NCI-H526 treated with DMSO at 0.1 percent for 48 hours (cell line): ENCODE data around the gene OTOF.

ENCODE experiments used
- DNase-seq: peaks from one replicate; lab custom pipeline; 2025; lab: John Stamatoyannopoulos, UW

Gene OTOF

DNA sequence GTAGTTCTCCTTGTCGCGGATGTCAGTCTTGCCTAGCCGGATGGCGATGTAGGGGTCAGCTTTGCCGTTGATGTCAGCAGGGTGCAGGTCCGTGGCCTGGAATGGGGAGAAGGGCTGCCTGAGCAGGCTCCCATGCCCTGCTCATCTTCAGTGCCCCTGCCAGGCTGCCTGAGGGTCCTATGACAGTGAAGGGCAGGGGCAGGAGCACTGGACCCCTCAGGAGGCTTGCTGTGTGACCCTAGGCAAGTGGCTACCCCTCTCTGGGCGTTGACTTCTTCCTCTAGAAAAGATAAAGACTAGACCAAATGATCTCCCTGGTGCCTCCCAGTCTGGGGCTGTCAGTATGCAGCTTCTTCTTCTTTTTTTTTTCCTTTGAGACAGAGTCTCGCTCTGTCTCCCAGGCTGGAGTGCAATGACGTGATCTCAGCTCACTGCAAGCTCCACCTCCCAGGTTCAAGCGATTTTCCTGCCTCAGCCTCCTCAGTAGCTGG is 11.9 kb downstream of the OTOF start:
- DNase-seq = no peak

DNA sequence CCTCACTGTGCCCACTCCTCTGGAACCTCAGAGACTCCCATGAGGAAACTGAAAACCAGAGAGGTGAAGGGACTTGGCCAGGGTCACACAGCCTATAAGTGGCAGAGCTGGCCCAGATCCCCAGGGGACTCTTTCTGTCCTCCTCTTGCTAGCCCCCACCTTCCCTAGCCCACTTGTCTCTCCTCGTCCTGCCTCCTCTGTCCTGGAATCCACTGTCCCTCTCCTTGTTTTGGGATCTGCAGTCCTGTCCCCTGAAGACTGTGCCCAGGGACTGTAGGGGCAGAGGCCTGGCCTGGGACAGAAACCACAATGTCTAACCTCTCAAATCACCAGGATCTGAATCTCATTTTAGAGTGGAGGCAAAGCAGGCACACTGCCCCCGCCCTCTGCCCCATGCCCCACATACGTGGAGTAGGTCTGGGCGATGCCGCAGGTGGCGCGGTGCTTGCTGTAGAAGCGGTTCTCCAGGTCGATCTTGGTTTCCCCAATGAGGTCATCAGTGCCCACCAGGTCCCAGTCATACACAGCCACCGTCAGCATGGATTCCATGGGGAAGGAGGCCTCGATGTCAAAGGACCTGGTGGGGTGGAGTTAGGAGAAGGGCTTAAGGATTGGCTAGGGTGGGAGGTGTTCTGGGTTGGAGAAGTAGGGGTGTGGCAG is 12.5 kb downstream of the OTOF start:
- DNase-seq = no peak

DNA sequence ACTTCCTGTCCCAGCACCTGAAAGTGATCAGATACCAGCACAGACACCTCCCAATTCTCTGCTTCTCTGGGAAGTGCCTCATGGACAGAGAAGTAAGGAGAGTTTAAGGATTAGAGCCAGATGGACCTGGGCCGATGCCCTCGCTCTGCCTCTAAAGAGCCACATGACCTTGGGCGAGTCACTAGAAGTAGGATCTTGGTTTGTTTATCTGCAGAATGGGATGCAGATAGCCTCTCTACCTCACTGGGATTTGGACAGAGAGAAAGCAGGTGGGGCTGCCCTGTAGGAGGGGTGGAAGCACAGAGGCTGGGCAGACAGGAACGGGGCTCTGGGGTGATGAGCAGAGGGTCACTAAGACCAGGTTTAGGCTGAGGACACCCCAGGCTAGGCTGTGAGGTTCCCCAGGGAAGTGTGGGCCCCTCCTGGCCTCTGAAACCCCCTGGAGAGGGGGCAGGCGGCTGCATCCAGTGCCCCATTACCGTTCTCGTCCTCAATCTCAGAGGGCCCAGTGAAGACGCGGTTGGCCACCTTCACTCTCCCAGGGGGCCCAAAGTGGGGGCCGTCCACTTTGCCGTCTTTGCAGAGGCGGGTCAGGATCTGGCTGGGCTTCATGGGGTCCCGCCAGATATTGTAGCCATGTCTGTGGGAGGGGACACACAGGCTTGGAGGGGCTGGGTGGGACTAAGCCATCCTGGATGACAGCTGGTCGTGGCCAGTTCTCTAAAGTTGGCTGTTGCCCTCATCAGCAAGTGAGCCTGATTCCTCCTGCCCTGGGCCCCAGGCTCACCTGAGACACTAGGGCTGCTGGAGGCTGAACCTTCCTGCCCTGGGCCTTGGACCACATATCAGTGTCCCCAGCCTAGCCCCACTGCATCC is 13.3 kb downstream of the OTOF start:
- DNase-seq = no peak

DNA sequence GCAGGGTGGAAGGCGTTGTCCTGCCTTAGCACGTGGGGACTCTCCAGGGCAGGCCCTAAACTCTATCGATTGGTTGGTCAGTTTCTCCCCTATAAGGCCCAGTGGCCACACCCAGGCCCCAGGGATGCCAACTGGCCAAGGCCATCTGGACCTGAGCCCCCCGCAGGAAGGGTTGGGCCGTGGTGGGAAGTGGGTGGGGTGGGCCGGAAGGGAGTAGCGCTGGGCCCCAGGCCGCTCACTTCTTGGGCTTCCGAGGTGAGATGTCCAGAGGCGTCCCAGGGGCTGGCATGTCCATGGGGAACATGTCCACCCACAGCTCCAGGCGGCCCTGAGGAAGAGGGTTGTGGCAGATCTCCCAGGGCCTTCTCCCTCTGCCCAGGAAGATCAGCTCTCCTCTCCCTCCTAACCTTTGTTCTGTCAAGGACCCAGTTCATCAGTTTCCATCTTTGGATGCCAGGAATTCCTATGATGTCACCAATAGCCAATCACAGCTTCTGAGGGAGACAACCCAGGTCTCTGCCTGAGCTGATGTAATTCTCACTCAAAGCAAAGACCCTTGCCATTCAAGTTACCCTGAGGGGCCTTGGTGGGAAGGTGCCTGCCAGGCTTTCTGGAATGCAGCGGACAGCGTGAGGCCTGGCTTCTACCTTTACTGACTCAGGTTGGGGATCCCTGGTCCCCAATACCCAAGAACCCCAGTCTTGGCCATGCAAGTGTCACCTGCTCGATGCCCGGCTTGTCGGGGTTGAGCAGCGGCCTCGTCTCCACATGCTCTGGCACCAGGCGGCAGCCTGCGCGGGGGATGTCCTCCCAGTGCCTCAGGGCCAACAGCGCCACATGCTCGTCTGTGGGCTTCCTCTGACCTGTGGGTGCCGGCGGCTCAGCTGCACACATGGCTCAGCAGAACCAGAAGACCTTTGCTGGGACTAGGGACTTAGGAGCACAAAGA is 14.4 kb downstream of the OTOF start:
- DNase-seq = no peak

DNA sequence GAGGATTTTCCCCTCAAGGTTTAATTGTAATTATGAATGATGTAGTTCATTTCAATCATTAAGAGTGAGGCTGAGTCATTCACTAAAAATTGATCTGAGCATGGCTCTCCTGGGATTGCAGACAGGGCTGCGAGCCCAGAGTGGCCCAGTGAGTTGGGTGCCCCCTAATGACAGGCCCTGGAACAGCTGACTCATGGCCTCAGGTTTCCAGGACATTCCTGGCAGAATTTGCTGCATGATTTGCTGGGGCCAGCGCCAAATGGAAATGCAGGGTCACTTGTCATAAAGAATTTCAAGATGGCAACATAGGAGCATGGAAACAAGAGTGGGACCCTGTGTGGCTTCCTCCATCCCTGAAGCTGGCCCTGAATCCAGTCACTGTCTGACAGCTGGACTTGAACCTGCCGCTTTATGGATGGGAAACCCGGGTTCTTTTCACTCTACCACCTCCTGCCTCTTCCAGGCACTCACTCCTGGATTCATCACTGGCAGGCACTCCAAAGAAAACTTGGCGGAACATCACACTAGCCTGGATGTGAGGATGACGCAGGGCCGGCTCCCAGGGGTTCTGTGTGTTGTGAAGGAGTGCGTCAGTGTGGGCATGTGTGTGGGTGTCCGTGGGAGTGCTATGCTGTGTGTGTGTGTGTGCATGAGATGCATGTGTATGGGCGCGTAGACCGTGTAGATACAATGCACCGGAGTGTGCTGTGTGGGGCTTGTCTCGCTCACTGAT is 15.2 kb downstream of the OTOF start:
- DNase-seq = no peak

DNA sequence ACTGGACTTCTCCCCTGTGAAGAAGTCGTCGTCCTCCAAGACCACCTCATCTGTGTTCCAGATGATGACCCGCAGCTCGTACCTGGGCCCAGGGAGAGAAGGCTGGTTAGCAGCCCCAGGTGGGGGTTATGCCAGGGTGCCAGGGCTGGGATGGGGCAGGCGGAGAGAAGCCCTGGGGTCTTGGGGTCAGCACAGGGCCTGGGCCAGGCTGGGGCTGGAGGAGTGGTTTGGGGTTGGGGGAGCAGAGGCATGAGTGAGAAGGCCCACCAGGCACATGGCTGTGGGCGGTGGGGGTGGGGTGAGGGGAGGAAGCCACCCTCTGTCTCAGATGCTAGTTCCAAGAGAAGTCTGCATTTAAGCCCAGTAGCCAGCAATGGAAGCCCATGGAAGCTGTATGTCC is 15.8 kb downstream of the OTOF start:
- DNase-seq = no peak

DNA sequence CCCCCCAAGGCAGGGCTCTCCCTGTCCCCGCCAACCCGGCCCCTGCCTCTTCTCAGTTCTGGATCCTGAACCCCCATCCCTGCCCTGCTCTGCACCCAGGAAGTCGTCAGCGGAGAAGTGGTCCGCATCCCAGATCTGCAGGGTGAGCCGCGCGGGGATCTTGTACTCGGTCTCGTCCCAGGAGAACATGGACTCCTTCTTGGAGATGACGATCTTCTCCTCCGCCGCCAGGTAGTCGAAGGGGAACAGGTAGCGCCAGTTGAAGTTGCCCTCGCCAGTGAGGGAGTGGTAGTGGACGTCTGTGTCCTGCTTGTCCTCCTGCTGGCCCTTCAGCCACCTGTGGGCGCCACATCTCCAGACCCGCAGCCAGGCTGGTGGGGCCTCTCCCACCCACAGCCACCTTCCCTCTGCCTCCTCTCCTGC is 16.3 kb downstream of the OTOF start:
- no peak for DNase-seq

DNA sequence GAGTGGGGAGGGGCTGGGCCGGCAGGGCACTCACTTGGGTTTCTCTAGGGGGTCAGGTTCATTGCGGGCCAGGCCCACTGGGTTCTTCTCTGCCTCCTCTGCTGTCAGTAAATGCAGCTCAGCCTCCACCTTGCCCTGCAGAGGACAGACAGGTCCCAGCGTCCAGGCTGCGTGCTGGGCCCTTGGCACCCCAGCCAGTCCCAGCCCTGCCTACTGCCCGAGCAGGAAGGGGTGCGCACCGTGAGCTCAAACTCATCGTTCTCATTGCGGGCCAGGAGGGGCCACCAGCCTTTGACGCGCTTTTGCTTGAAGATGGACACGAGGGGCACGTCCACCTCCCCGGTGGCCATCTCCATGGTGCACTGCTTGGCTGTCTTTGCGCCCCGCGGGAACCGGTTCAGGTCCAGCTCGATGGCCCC is 17.3 kb downstream of the OTOF start:
- no peak for DNase-seq

DNA sequence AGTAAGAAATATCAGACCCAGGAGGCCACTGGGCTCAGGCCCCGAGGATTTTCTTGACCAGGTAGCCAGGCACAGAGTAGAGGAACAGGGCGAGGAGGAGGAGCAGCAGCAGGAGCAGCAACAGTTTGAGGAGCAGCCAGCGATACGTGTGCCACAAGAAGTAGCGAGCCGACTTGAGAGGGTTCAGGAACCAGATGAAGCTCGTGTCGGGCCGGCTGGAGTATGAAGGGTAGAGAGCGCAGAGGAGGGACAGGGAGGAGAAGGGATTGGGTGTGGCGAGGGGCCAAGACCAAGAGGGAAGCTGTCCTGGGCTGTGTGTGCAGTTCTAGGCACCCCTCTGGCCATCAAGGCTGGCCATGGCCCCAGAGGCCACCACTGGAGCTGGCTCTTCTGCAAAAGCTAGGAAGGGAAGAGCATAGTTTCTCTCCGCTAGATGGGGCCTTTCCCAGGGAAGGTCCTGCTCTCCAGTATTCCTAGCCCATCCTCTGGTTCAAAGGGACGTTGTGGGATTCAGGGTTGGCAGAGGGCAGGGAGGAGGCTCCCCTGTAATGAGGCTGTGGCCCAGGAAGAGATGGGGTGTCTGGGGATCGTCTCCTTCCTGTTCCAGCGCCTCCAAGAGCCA is 17.8 kb downstream of the OTOF start:
- no peak for DNase-seq

DNA sequence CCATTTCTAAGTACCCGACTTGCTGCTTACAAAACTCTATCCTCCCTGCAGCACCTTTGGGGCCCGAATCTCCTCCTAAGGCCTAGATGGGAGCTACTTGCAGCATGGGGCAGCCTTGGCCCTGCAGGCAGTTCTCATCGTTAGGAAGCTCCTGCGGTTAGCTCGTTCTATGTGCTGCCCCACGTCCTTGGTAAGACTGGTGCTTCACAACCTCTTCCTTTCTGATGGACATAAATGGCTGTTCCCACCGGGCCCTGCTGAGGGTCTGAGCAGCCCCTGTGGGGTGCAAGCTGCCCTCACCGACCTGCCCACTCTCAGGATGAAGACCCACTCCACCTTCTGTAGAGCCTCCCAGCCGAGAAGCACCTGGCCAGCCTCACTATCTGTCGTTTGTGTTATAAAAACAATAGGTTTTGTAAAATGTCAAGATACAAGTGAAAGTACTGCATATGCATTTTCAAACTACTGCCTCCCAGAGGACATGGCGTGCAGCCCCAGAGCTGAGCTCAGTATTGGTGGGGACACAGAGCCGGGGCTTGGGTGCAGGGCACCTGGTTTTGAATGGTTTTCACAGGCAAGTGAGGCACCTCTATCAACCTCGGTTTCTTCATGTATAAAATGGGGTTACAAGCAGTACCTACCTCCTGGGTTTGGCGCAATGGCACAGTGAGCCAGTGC is 19.4 kb downstream of the OTOF start:
- DNase-seq = no peak

DNA sequence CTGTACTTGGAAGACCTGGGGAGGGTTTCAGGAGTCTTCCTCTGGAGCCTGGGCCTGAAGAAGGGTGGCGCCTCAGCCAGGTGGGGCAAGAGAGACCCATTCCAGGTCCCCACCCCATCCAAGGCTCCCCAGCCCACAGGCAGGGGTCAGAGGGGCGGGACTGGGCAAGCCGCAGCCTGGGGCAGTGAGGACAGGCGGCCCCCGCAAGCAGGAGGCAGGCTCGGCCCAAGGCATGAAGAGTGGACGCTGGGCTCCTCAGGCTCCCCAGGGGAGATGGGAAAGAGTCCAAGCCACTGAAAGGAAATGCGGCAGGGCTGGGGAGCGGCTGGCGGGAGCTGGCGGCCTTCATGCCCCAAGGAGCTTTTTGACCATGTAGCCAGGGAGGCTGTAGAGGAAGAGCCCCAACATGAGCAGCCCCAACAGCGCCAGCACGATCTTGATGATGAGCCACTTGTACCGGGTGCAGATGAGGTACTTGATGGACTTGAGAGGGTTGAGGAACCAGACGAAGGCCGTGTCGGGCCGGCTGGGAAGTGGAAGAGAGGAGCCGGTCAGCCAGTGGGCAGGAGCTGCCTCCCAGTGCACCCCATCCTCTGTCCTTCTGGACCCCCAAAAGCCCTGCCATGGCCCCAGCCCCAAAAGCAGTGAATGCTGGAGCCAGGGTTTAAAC is 20.1 kb downstream of the OTOF start:
- DNase-seq = no peak

DNA sequence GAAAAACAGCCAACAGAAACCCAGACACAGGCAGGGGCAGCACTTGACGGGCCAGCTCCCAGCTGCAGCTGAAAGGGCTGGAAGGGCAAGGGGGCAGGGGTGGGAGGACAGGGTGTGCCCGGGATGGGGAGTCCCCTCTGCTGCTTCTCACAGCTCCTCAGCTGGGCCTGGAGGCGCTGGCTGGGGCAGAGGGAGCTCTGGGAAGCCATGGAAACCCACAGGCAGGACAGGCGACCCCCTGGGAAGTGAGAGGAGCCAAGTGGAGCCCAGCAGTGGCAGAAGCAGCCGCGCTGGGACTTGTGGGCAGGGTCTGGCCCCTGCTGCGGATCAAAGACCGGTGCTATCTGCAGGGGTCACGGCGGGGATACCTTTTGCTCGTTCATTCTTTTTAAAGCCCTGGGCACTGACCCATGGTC is 20.7 kb downstream of the OTOF start:
- DNase-seq = no peak

DNA sequence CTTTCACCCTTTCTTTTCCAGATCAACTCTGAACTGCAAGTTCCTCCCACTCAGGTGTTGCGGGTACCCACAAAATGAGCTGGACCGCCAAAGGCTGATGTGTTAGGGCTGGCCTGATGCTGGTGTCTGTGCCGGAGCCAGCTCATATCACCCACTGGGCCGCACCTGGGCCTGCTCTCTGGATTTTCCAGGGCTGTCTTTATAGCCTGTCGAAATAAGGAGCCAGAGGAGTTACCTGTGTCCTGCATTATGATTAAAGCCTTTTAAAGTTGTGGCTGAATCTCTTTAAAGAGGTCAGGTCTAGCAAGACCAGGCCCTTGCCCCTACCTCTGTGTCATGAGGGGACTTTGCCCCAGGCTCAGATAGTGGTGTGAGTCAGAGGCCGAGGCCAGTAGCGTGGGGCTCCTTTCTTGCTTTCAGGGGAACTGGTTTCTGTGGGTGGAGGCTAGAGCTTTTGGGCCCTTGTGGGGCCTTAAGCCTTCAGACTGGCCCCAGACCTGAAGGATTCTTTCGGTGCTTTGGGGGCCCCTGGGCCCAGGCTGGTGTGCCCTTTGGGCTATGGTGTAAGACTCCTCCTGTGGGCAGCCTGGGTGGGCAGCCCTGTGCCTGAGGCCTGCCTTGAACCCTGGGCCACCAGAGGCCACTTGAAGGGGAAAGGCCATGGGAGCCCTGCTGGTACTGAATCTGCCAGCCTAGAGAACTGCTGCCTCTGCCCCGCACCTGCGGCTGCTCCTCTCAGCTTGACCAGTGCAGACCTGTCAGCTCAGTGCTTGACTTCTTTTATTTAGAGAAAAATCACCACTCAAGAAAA is 21.3 kb downstream of the OTOF start:
- DNase-seq = no peak

DNA sequence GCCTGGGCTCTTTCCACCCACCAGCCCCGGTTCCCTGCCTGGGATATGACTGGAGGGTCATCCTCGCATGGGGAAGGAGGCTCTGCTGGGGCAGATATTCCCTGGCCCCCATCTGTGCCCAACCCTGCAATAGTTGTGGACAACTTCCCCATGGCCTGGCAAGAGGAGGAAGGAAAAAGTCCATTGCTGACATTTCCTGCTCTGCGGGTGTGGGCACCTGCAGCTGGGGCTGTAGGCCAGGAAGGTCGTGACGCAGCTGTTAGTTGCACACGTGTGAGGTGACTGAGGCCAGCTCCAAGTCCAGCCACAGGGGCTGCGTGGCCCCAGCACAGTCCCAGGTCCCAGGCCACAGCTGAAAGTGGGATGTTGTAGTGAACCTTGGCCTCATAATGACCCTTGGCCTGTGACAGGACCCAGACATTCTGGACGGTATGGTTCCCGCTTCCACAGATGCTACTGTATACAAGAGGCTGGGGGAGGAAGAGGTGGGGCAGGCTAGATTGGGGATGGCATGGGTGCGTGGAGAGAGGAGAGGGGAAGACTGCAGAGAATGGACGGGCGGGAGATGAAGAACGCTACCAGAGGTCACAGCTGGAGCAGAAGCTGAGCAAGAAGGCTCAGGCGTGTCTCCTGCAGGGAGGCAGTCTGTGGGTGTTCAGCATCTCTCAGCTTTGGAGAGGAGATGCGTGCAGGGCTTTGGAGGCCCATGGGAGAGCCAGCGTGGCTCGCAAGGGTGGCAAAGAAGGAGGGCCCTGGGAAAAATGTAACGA is 22.1 kb downstream of the OTOF start:
- no peak for DNase-seq

DNA sequence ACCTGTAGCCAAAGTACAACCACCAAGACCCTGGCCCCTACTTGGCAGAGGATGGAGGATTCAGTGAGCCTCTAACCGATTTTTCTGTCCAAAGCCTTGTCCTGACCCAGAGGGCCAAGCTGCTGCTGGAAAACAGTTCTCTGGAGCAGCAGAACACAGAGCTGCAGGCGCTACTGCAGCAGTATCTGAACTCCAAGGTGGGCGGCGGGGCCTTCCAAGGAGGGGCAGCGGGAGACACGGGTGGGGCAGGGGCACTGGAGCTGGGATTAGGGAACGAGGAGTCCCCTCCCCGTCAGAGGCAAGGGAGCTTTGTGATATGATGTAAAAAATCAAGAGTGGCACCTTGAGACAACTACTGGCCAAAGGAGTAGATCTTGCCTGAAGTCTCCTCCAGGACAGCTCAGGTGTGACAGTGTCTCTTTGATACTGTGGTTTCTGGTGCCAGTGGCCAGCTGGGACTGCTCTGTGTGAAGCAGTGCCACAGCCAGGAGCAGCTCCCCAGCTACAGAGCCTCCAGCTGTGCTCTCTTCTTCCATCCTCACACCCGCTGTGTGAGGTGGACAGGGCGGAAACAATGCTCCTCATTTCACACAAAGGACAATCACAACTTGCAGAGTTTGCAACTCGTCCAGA is 22.8 kb downstream of the OTOF start:
- no peak for DNase-seq

DNA sequence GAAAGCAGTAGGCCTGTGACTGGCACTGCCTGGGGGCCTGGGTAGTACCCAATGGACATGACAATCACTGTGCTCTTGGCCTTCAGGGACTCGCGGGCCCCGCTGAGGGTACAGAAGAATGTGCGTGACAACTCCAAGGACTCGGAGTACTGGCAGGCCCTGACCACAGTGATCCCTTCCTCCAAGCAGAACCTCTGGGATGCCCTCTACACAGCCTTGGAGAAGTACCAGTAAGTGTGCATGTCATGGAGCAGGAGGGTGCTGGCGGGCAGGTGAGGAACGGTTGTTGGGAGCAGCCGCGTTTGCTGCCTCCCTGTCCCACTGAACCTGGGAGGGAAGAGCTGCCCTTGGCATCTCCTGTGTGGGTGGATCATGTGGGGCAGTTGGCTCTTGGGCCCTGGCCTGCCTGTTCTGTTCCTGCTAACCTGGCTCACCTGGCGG is 23.3 kb downstream of the OTOF start:
- no peak for DNase-seq

DNA sequence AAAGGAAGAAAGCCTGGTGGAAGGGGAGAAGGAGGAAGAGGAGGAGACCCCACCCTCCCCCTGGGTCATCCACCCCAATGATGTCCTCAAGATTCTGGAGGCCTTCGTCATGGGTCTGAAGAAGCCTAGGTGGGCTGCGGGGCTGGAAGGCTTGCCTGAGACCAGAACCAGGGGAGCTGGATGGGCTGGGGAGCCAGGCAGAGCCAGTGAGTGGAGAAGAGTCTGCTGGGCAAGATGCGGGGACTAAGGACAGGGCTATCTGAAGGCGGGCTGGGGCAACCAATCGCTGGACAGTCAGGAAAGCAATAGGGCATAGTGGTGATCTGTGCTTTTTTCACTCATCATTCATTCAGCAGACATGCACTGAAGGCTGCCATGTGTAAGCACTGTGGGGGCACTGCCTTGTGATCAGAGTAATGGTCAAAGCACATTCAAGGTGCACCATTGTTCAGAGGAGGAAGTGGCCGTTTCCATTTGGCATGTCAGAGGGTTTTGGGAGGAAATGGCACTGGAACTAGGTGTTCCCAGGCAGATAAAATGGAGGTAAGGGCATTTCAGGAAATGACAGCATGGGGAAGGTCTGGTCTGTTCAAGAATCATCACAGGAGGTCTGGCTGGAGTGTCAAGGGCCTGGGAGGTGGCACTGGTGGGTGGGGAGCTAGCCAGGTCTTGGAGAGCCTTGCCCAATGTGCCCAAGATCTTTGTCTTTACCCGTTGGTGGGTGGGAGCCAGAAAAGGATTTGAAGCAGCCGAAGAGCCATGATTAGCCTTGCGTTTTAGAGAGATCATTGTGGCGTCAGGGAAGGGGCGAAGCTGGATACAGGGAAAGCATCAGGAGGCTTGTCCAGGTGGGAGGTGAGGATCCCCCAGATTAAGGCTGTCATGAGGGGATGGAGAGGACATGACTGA is 24.2 kb downstream of the OTOF start:
- DNase-seq = no peak
